OCI-M2 (cell line): ENCODE data around the gene SLC29A4.
A peak's percentile ranks its signal among the peaks of the same experiment; 100 is the strongest.
"Not testable (repeated sequence)": the region's sequence is repeated elsewhere in the genome, so short reads cannot be mapped to it uniquely, and the experiment has no call there.

Experiments
- DNase-seq: peaks from one replicate; lab custom pipeline; 2025; ENCODE audit not compliant: unreplicated experiment; lab: John Stamatoyannopoulos, UW

Gene SLC29A4, protein sequence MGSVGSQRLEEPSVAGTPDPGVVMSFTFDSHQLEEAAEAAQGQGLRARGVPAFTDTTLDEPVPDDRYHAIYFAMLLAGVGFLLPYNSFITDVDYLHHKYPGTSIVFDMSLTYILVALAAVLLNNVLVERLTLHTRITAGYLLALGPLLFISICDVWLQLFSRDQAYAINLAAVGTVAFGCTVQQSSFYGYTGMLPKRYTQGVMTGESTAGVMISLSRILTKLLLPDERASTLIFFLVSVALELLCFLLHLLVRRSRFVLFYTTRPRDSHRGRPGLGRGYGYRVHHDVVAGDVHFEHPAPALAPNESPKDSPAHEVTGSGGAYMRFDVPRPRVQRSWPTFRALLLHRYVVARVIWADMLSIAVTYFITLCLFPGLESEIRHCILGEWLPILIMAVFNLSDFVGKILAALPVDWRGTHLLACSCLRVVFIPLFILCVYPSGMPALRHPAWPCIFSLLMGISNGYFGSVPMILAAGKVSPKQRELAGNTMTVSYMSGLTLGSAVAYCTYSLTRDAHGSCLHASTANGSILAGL

DNA sequence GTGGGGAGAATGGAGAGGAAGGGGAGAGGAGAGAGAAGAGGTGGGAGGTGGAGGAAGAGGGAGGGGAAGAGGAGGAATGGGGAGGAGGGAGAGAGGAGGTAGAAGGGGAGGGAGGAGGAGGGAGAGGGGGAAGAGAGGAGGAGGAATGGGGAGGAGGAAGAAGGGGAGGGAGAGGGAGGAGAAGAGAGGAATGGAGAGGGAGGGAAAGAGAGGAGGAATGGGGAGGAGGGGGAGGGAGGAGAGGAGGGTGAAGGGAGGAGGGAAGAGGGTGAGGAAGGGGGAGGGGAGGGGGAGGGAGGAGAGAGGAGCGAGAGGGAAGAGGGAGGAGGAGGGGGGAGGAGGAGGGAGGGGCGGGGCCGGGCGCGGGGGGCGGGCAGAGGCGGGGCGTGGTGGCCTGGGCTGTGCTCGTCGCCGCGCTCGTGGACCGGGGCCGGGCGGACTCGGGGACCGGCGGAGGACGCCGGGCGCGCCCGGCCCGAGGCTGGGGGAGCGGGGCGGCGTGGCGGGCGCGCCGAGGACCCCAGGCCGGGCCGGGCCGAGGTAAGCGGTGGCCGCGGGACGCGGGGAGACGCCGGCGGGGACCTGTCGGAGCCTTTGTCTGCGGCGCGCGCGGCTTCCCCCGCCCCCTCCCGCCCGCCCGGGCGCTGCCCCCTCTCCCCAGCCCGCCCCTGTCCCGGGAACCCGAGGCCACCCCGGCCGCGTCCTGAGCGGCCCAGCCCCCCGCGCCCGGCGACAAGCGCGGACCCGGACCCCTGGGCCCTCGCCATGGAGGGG is at the start of gene SLC29A4:
Gene SLC29A4 (plus strand): TSS at position 401 of the 774 bp plus-strand sequence. CDS start 4,874 bp downstream, outside the sequence.
- DNase-seq = no peak

- DNase-seq = no peak
Measured at GRCh38 chr7:5234852-5235831, 47.6 kb upstream of the SLC29A4 start.

- DNase-seq = no peak
Measured at GRCh38 chr7:5237286-5237685, 45.5 kb upstream of the SLC29A4 start.

DNA sequence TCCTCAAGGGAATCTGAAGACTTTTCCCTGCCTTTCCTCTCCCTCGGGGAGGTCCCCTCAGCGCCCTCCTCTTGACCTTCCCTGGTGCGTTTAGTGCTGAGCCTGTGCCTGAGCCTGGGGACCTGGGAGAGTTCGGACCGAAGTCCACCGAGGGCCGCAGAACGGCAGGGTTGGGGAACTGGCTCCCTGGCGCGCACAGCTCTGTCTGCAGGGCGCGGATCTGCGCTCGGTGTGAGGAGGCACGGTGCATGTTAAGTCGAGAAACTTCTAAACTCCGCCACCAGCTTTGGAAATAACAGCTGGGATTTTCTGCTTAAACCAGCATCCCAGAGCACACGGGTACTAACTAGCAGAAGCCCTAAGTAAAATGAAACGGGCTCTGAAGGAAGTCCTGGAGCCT is 44.2 kb upstream of the SLC29A4 start:
- DNase-seq = no peak

DNA sequence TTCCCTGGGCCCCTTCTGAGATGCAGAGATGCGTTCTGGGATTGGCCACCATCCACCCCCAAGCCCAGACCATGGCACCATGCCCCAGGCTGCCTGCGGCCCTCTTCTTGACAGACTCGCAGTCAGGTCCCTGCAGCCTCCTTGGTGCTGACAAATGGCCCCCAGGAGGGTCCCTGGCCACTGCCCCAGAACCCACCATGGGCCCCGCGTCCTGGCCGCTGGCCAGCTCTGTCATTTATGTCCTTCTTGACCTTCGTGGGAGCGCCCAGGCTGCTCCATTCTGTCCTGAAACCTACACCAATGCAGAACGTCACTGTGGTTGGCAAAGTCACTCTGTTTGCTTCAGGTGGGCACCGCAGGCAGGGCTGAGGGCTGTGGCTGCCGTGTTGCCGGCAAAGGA is 39.5 kb upstream of the SLC29A4 start:
- no peak for DNase-seq

DNA sequence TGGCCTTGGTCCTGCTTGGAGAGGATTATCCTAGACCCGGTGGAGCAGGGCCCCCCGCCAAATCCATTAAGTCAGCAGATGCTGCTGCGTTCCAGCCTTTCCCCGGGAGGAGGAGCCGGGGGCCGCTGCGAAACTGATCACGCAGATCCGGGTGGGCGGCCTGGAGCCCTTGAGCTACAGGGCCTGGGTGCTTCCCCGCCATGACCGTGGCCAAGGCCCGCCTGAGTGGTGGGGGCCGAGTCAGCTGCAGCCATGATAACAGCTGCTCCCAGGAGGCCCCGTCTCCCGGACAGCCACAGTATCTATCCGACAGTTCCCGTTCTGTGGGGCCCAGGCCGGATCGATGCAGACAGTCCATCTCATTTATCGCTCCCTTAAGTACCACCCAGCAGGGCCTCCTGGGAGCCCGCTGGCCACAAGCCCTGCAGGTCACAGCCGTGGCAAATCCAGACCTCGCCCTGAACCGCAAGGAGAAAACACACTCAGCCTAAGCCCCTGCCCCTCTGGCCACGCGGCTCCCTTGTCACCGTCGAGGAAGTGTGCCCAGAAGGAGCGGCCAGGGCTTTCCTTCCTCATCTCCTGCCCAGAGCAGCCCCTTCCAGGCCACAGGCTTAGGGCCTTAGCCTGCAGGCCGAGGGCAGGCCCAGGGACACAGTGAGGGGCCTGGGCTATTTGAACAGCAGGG is 34.4 kb upstream of the SLC29A4 start:
- DNase-seq = peak; percentile 53

- DNase-seq = not testable (repeated sequence)
Measured at GRCh38 chr7:5250787-5251186, 32.0 kb upstream of the SLC29A4 start.

DNA sequence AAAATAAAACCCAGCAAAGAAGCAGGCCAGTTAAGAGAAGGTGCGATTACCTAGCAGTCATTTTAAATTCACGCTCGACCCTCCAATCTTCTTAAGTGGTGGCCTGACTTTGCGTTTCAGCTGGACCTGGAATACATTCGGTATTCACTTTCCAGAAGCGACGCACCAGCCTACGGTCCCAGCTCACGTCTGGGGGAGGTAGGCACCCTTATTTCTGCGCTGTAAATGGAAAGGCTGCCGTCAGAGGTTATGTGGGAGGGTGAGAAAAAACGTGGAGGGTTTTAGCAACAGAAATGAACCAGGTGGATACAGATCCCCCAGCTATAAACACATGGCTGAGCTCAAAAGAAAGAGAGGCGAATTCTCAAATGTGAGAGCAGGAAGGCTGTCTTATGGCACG is 29.2 kb upstream of the SLC29A4 start:
- DNase-seq = not testable (repeated sequence)

DNA sequence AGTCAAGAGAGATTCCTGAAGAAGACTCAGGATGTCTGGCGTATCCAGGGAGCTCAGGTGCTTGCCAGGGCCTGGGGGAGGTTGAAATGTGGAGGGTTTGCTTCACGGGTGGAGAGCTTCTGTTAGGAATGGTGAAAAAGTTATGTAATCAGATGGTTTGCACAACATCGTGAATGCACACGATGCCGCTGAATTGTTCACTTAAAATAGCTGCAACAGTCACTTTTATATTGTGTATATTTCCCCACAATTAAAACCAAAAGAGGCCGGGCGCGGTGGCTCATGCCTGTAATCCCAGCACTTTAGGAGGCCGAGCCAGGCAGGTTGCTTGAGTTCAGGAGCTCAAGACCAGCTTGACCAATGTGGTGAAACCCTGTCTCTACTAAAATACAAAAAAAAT is 28.4 kb upstream of the SLC29A4 start:
- DNase-seq = not testable (repeated sequence)

DNA sequence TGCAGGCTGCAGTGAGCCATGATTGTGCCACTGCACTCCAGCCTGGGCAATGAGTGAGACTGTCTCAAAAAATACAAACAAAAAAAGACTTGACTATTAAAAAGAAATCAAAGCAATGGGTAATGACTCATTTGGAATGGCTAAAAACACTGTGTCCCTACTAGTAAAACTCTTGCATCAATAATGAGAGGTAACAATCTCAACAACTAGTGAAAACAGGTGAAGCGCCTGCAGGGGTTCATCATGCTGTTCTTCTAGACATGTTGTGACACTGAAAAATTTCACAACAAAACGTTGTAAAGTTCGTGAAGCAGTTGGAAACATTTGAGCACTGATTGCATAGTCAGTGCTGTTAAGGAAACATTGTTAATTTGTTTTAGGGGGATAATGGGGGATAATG is 26.9 kb upstream of the SLC29A4 start:
- DNase-seq = no peak

- not testable (repeated sequence) for DNase-seq
Measured at GRCh38 chr7:5260530-5261068, 22.1 kb upstream of the SLC29A4 start.

DNA sequence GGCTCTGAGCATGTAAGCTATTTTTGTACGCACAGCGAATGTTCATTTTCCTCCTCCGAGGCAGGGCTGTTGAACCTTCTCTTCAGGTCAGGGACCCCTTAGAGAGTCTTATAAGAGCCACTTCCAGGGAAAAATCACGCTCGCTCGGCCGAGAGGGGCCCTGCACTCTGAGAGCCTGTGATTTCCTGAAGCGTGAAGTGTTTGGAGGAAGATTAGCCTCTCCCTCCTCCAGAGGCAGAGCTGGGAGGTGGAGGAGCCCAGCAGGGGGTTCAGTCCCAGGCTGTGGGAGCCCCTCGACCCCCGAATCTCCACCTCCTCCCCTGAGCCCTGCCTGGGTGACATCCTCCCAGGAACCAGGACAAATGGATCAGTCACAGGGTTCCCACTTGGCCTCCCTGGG is 19.7 kb upstream of the SLC29A4 start:
- DNase-seq = not testable (repeated sequence)

- DNase-seq = no peak
Measured at GRCh38 chr7:5265320-5266190, 17.2 kb upstream of the SLC29A4 start.

DNA sequence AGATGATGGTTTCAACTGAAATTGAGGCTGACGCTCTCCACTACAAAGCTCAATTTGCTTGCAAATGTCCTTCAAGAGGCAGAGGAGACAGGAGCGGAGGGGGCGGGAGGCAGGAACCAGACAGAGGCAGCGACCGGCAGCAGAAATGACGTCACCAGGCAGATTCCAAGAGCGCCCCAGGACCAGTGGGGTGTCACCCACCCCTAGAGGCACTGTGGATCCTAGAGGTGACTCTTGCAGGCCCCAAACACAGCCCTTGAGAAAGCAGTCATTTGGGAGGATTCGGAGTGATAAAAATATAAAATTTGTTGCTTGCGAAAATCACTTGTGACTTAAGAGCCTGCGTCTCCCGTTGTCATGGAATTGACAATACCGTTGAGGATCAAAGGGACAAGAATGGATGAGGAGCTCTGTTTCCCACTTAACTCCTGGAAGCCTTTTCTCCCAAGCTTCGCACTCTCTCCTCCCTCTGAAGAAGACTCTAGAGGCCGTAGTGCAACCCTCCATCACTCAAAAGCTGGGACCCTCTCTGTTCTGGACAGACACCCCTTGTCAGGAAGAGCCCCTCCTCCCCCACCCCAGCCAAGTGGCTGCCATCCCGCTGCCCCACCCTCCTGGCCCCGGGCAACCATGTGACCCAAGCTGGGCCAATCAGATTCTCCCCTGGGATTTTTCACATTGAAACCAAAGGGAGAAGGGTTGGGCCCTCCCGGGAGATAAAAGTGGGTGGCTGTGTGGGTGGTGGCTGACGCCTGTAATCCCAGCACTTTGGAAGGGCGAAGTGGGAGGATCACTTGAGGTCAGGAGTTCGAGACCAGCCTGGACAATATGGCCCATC is 16.3 kb upstream of the SLC29A4 start:
- no peak for DNase-seq

DNA sequence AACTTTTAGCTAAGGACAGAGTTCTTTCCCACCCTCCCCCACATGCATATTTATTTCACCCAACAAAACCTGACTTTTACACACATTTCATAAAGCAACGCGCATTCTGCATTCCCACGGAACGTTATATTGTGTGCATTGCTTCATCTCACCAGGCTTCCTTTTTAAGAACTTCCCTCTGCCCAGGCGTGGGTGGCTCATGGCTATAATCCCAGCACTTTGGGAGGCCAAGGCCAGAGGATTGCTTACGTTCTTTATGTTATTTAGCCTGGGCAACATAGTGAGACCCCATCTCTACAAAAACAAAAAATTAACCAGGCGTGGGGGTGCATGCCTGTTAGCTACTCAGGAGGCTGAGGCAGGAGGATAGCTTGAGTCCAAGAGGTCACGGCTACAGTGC is 14.9 kb upstream of the SLC29A4 start:
- DNase-seq = not testable (repeated sequence)

- not testable (repeated sequence) for DNase-seq
Measured at GRCh38 chr7:5269992-5270657, 12.6 kb upstream of the SLC29A4 start.

DNA sequence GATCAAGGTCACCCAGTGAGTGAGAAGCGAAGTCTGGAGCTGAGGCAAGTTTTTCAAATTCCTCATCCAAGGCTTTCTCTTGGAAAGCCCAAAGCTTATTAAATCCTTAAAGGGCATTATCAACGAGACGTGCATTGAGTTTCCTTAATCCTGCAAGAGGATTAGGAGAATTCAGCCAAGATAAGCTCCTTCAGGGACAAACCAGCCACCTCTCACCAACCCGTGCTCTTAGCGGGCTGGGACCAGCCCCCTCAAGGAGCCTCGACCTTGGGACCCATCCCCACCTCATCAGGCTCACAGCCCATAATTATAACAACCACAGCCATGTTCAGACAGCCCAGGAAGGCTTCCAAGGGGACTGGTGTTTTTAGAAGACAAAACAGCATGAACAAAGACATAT is 12.0 kb upstream of the SLC29A4 start:
- no peak for DNase-seq
